Naive thymus-derived CD4-positive, alpha-beta T cell (primary cell): Measurements from ENCODE around the gene GAPVD1. TPM values are rescaled to one million over a fixed set of nuclear protein-coding genes. Genes with fewer than 3 reads are reported as not detected.
"Not testable (repeated sequence)": the region's sequence is repeated elsewhere in the genome, so short reads cannot be mapped to it uniquely, and the experiment has no call there.

ENCODE experiments used
- ATAC-seq: fragments of 150-1000 bp; cut with Tn5 transposase; 2 replicates; pipeline ENCODE4 v1.10.0; 2021; ENCODE audit warnings: mild to moderate bottlenecking, moderate library complexity
- CTCF ChIA-PET: fragments of 350-600 bp; sonication (Branson Sonifier 250); formaldehyde crosslinking; loops from one replicate; lab custom pipeline; 2021; ENCODE audit warnings: antibody characterized with exemption; lab: Charles Lee
- POLR2A ChIA-PET: fragments of 350-600 bp; sonication (Branson Sonifier 250); formaldehyde crosslinking; loops from one replicate; lab custom pipeline; 2021; ENCODE audit warnings: antibody characterized with exemption, inconsistent platforms; lab: Charles Lee
- DNase-seq, 9 donors: peaks; one replicate each; pipeline versions ENCODE4 v3.0.0 to v3.0.0-alpha.2; 2020 to 2022; ENCODE audit warnings: mixed read lengths in 1 of 9
- H3K27ac ChIP-seq: one replicate; pipeline ENCODE4 v1.7.0; 2013; ENCODE audit warnings: mild to moderate bottlenecking, low read depth, low read length, moderate library complexity
- H3K27me3 ChIP-seq, 2 donors: one replicate each; pipeline ENCODE4 v1.7.0; 2013; ENCODE audit warnings: low read length in 2 of 2, mild to moderate bottlenecking in 2 of 2, moderate library complexity in 2 of 2; ENCODE audit not compliant: control insufficient read depth in 2 of 2, insufficient read depth in 2 of 2
- H3K36me3 ChIP-seq, 3 experiments: 1 replicate in 2 of 3; 2 replicates in 1 of 3; pipeline ENCODE4 v1.7.0; 2013; ENCODE audit warnings: low read length in 3 of 3, mild to moderate bottlenecking in 3 of 3, moderate library complexity in 1 of 3; ENCODE audit not compliant: insufficient read depth in 3 of 3, control insufficient read depth in 2 of 3
- H3K4me1 ChIP-seq, 2 donors: one replicate each; pipeline ENCODE4 v1.7.0; 2013; ENCODE audit warnings: low read length in 2 of 2, mild to moderate bottlenecking in 2 of 2, moderate library complexity in 1 of 2; ENCODE audit not compliant: control insufficient read depth in 2 of 2, insufficient read depth in 2 of 2
- H3K4me3 ChIP-seq: 2 replicates; pipeline ENCODE4 v1.7.0; 2013; ENCODE audit warnings: mild to moderate bottlenecking, low read length
- H3K9me3 ChIP-seq, 3 experiments: 1 replicate in 2 of 3; 2 replicates in 1 of 3; pipeline ENCODE4 v1.7.0; 2013; ENCODE audit warnings: low read length in 3 of 3; ENCODE audit not compliant: control insufficient read depth in 2 of 3
- H3K27ac Mint-ChIP-seq, 9 donors: one replicate each; pipeline ENCODE4 v1.8.0; 2020 to 2022; ENCODE audit warnings: mixed read lengths in 9 of 9, mild to moderate bottlenecking in 8 of 9, moderate library complexity in 5 of 9, inconsistent platforms in 2 of 9
- H3K27me3 Mint-ChIP-seq, 5 donors: one replicate each; pipeline ENCODE4 v1.8.0; 2021 to 2022; ENCODE audit warnings: mixed read lengths in 5 of 5, mild to moderate bottlenecking in 1 of 5
- H3K36me3 Mint-ChIP-seq, 5 donors: one replicate each; pipeline ENCODE4 v1.8.0; 2020 to 2022; ENCODE audit warnings: mixed read lengths in 5 of 5, mild to moderate bottlenecking in 3 of 5, inconsistent platforms in 1 of 5
- H3K4me1 Mint-ChIP-seq, 7 donors: one replicate each; pipeline ENCODE4 v1.8.0; 2020 to 2022; ENCODE audit warnings: mixed read lengths in 7 of 7, mild to moderate bottlenecking in 3 of 7, inconsistent platforms in 1 of 7
- H3K4me3 Mint-ChIP-seq, 10 donors: one replicate each; pipeline ENCODE4 v1.8.0; 2020 to 2022; ENCODE audit warnings: mild to moderate bottlenecking in 10 of 10, mixed read lengths in 10 of 10, moderate library complexity in 6 of 10, inconsistent platforms in 2 of 10
- H3K9me3 Mint-ChIP-seq, 11 donors: one replicate each; pipeline ENCODE4 v1.8.0; 2020 to 2022; ENCODE audit warnings: mixed read lengths in 11 of 11, mild to moderate bottlenecking in 4 of 11, inconsistent platforms in 1 of 11, moderate library complexity in 1 of 11
- intact Hi-C, 2 donors: fragments of 100-400 bp; cut with micrococcal nuclease; formaldehyde crosslinking; loops; one replicate each; pipeline ENCODE4 v1.15.1; 2023
- polyA plus RNA-seq, 2 donors: library from polyadenylated mRNA; unstranded; fragments of 300-500 nt; fragmentation: Illumina TruSeq; gene quantifications; one replicate each; pipeline ENCODE4 v1.2.3, GENCODE V29; 2021
- total RNA-seq, 6 experiments: library from RNA in 5 of 6; stranded (reverse) in 5 of 6; gene quantifications; 1 replicate in 5 of 6; 2 replicates in 1 of 6; pipeline ENCODE4 v1.2.3 and lab custom pipeline; 2021 to 2026

The GAPVD1 gene
- total and polyA plus RNA-seq, 7 experiments from 2014 or later: 39.6 to 68.9 (median 61.7) TPM

- Histone ChIP-seq H3K27ac (no peak overlapping the region), H3K4me1 (no peaks in the 10 kb centered on the region), H3K9me3 (no peaks in the 10 kb centered on the region), H3K4me3 (no peak overlapping the region), H3K36me3 (peaks cover 6 to 66% (median 16%) of the 10 kb centered on the region in 3 experiments), H3K27me3 (no peaks in the 10 kb centered on the region)
- Mint-ChIP-seq H3K27me3 (no peaks in the 10 kb centered on the region), H3K27ac (no peak overlapping the region), H3K4me3 (no peak overlapping the region), H3K9me3 (peaks cover 0 to 17% (median under 1%) of the 10 kb centered on the region in 11 donors), H3K4me1 (peaks cover 0 to 1% (median 0%) of the 10 kb centered on the region in 7 donors), H3K36me3 (peaks cover 25 to 58% (median 52%) of the 10 kb centered on the region in 5 donors)
- ChIA-PET POLR2A (no interaction called here), CTCF (no interaction called here)
- DNase-seq (no peak), ATAC-seq (no peak)
- intact Hi-C loops: no loop called here
These were observed 50.8 kb downstream of the GAPVD1 start for GRCh38 chr9:125312411-125312810.

- H3K27ac ChIP-seq, H3K4me3 ChIP-seq, DNase-seq, POLR2A ChIA-PET, ATAC-seq, H3K9me3 ChIP-seq, H3K4me1 ChIP-seq, H3K27me3 Mint-ChIP-seq, CTCF ChIA-PET, H3K27me3 ChIP-seq, H3K4me3 Mint-ChIP-seq, H3K27ac Mint-ChIP-seq, intact Hi-C loops, H3K4me1 Mint-ChIP-seq: not testable (repeated sequence)
- H3K36me3 ChIP-seq: peaks cover 6 to 76% (median 8%) of the 10 kb centered on the region in 3 experiments
- Mint-ChIP-seq H3K9me3 (peaks cover 0 to 28% (median 8%) of the 10 kb centered on the region in 11 donors), H3K36me3 (peaks cover 21 to 65% (median 62%) of the 10 kb centered on the region in 5 donors)
These were observed 54.7 kb downstream of the GAPVD1 start for GRCh38 chr9:125316359-125316758.

GRCh38 chr9:125317704-125318103 lies 56.1 kb downstream of the GAPVD1 start:
- Histone ChIP-seq H3K9me3 (peaks cover 0 to 4% (median 0%) of the 10 kb centered on the region in 3 experiments), H3K36me3 (peaks cover 4 to 72% (median 4%) of the 10 kb centered on the region in 3 experiments), H3K27ac (no peak overlapping the region), H3K4me1 (no peaks in the 10 kb centered on the region), H3K4me3 (no peak overlapping the region), H3K27me3 (no peaks in the 10 kb centered on the region)
- DNase-seq (no peak), ATAC-seq (no peak)
- no peak overlapping the region for H3K27ac Mint-ChIP-seq
- H3K9me3 Mint-ChIP-seq: peaks cover 0 to 28% (median 8%) of the 10 kb centered on the region in 11 donors
- ChIA-PET POLR2A (interaction anchor here (0.6 kb wide), 1 partner anchor 21 kb away, joined by 4 read pairs; no protein-coding TSS in a partner anchor), CTCF (no interaction called here)
- peaks cover 21 to 60% (median 57%) of the 10 kb centered on the region in 5 donors for H3K36me3 Mint-ChIP-seq
- H3K4me3 Mint-ChIP-seq: no peak overlapping the region
- H3K4me1 Mint-ChIP-seq: peaks cover 0 to 2% (median 0%) of the 10 kb centered on the region in 7 donors
- intact Hi-C loops: no loop called here
- no peaks in the 10 kb centered on the region for H3K27me3 Mint-ChIP-seq

- ChIA-PET CTCF (no interaction called here), POLR2A (interaction anchor here (0.7 kb wide), 1 partner anchor 10 kb away, joined by 4 read pairs; no protein-coding TSS in a partner anchor)
- peak overlapping the region in 1 of 9 donors; percentile 3 for H3K27ac Mint-ChIP-seq
- no peak overlapping the region for H3K4me3 Mint-ChIP-seq
- intact Hi-C loops: no loop called here
- no peaks in the 10 kb centered on the region for H3K27me3 ChIP-seq
- no peak for DNase-seq
- peaks cover 0 to 4% (median 0%) of the 10 kb centered on the region in 3 experiments for H3K9me3 ChIP-seq
- peaks cover 0 to 17% (median 8%) of the 10 kb centered on the region in 11 donors for H3K9me3 Mint-ChIP-seq
- H3K4me3 ChIP-seq: no peak overlapping the region
- peaks cover 0 to 56% (median 3%) of the 10 kb centered on the region in 3 experiments for H3K36me3 ChIP-seq
- H3K36me3 Mint-ChIP-seq: peaks cover 9 to 53% (median 39%) of the 10 kb centered on the region in 5 donors
- ATAC-seq: no peak
- peaks cover 0 to 2% (median 0%) of the 10 kb centered on the region in 7 donors for H3K4me1 Mint-ChIP-seq
- no peak overlapping the region for H3K27ac ChIP-seq
- H3K27me3 Mint-ChIP-seq: no peaks in the 10 kb centered on the region
- H3K4me1 ChIP-seq: no peaks in the 10 kb centered on the region
These were observed 59.9 kb downstream of the GAPVD1 start for GRCh38 chr9:125321496-125321895.

GRCh38 chr9:125323615-125324014 lies 62.0 kb downstream of the GAPVD1 start:
- Mint-ChIP-seq H3K36me3 (peaks cover 5 to 47% (median 31%) of the 10 kb centered on the region in 5 donors), H3K27ac (no peak overlapping the region), H3K4me1 (peaks cover 0 to 2% (median 0%) of the 10 kb centered on the region in 7 donors), H3K27me3 (no peaks in the 10 kb centered on the region), H3K9me3 (peaks cover 0 to under 1% (median 0%) of the 10 kb centered on the region in 11 donors), H3K4me3 (no peak overlapping the region)
- Histone ChIP-seq H3K36me3 (peaks cover 0 to 40% (median 3%) of the 10 kb centered on the region in 3 experiments), H3K4me1 (no peaks in the 10 kb centered on the region), H3K9me3 (no peaks in the 10 kb centered on the region), H3K27me3 (no peaks in the 10 kb centered on the region), H3K4me3 (no peak overlapping the region), H3K27ac (no peak overlapping the region)
- no peak for ATAC-seq
- intact Hi-C loops: no loop called here
- POLR2A ChIA-PET: no interaction called here
- no peak for DNase-seq
- CTCF ChIA-PET: interaction anchor here (0.6 kb wide), 1 partner anchor 43 kb away, joined by 3 read pairs; no protein-coding TSS in a partner anchor

- ChIA-PET POLR2A (no interaction called here), CTCF (no interaction called here)
- H3K27me3 Mint-ChIP-seq: no peaks in the 10 kb centered on the region
- intact Hi-C loops: no loop called here
- H3K4me1 ChIP-seq: no peaks in the 10 kb centered on the region
- H3K27me3 ChIP-seq: no peaks in the 10 kb centered on the region
- H3K4me3 ChIP-seq: no peak overlapping the region
- H3K36me3 Mint-ChIP-seq: peaks cover 5 to 50% (median 27%) of the 10 kb centered on the region in 5 donors
- H3K4me3 Mint-ChIP-seq: no peak overlapping the region
- H3K9me3 ChIP-seq: no peaks in the 10 kb centered on the region
- DNase-seq (no peak), ATAC-seq (no peak)
- peaks cover 0 to under 1% (median 0%) of the 10 kb centered on the region in 7 donors for H3K4me1 Mint-ChIP-seq
- H3K36me3 ChIP-seq: peaks cover 0 to 48% (median 9%) of the 10 kb centered on the region in 3 experiments
- no peaks in the 10 kb centered on the region for H3K9me3 Mint-ChIP-seq
- H3K27ac ChIP-seq: no peak overlapping the region
- no peak overlapping the region for H3K27ac Mint-ChIP-seq
These were observed 64.2 kb downstream of the GAPVD1 start for GRCh38 chr9:125325826-125326225.

GRCh38 chr9:125329978-125330377 lies 68.4 kb downstream of the GAPVD1 start:
- CTCF ChIA-PET: no interaction called here

More at GRCh38 chr9:125329978-125330377, 68.4 kb downstream of the GAPVD1 start:
- Mint-ChIP-seq H3K27ac (no peak overlapping the region), H3K36me3 (peaks cover 10 to 54% (median 31%) of the 10 kb centered on the region in 5 donors), H3K4me3 (no peak overlapping the region), H3K27me3 (no peaks in the 10 kb centered on the region), H3K9me3 (no peaks in the 10 kb centered on the region), H3K4me1 (peaks cover 0 to 11% (median 0%) of the 10 kb centered on the region in 7 donors)
- DNase-seq (no peak), ATAC-seq (no peak)
- Histone ChIP-seq H3K36me3 (peaks cover 5 to 69% (median 20%) of the 10 kb centered on the region in 3 experiments), H3K9me3 (no peaks in the 10 kb centered on the region), H3K4me1 (no peaks in the 10 kb centered on the region), H3K27me3 (no peaks in the 10 kb centered on the region), H3K4me3 (no peak overlapping the region), H3K27ac (no peak overlapping the region)
- POLR2A ChIA-PET: interaction anchor here (0.9 kb wide), 1 partner anchor 135 kb away, joined by 4 read pairs; no protein-coding TSS in a partner anchor
- intact Hi-C loops: no loop called here
